ENCODE results near the gene TMPRSS3.

The TMPRSS3 gene

GRCh38 chr21:42330380-42331371 lies 65.2 kb downstream of the TMPRSS3 start:
- DNase-seq: no peak

GRCh38 chr21:42324896-42325295 lies 71.0 kb downstream of the TMPRSS3 start:
- no peak for DNase-seq
